Activated T-helper 2 cell treated with anti-CD3 and anti-CD28 coated beads, Interferon-gamma antibody, Interleukin-2, Interleukin-4, amounts not matched to agents 10 μg/mL and 5 μg/mL and 100 μg/mL, durations not matched to agents 14 hours and 24 hours and 36 hours (primary cell): Measurements from ENCODE around the gene SPRR2D. TPM values are rescaled to one million over a fixed set of nuclear protein-coding genes. Genes with fewer than 3 reads are reported as not detected.
"Not testable (repeated sequence)": the region's sequence is repeated elsewhere in the genome, so short reads cannot be mapped to it uniquely, and the experiment has no call there.

ENCODE experiments used
- DNase-seq: peaks from one replicate; pipeline ENCODE4 v3.0.0; 2021; ENCODE audit warnings: low spot score
- H3K27ac Mint-ChIP-seq: one replicate; pipeline ENCODE4 v1.8.0; 2021; ENCODE audit warnings: mixed read lengths
- H3K27me3 Mint-ChIP-seq: one replicate; pipeline ENCODE4 v1.8.0; 2021; ENCODE audit warnings: low read depth, mixed read lengths
- H3K36me3 Mint-ChIP-seq: one replicate; pipeline ENCODE4 v1.8.0; 2021; ENCODE audit warnings: low read depth, mixed read lengths
- H3K4me1 Mint-ChIP-seq: one replicate; pipeline ENCODE4 v1.8.0; 2021; ENCODE audit warnings: low read depth, mixed read lengths
- H3K4me3 Mint-ChIP-seq: one replicate; pipeline ENCODE4 v1.8.0; 2021; ENCODE audit warnings: low read depth, mild to moderate bottlenecking, moderate library complexity, mixed read lengths
- H3K9me3 Mint-ChIP-seq: one replicate; pipeline ENCODE4 v1.8.0; 2021; ENCODE audit warnings: mixed read lengths
- intact Hi-C: fragments of 100-400 bp; cut with micrococcal nuclease; formaldehyde crosslinking; loops from one replicate; pipeline ENCODE4 v1.15.1; 2023
- total RNA-seq: library from RNA; stranded (reverse); gene quantifications from 2 replicates; pipeline ENCODE4 v1.2.3, GENCODE V29; 2022

The SPRR2D gene
- not detected in 2 replicates for total RNA-seq

DNA sequence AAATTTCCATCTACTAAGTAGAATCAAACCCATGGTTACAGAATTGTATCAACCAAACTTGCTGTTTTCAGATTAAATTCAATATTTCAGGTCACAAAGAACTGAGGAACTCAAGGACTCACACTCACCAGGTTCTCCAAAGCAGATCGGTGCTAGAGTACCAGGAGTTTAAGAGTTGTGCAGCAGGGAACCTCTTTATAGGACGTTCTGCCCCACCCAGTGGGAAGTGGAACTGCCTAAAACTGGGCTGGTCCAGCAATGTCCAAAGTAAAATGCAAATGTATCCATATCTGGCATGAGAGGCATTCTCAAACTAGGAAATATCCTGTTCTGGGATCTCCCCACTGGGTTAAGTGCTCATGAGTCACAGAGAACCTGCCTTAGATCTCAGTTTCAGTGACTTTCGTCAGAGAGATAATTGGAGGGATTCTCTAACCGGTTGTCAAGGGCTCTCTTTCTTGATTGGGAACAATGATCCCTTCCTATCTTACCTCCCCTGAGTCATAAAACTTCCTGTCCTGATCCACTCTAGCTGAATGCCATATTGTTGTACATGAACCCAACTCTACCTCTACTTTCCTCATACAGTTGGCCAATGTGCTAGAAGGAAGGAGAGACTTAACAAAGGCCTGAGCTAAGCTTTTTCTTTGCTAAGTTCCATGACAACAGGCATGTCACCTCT lies at the start of gene SPRR2D:
Gene SPRR2D, minus strand, starts transcription at position 171 of the 682 bp plus-strand sequence. CDS start 774 bp downstream, outside the sequence.
- intact Hi-C loops = no loop called here
- H3K9me3 Mint-ChIP-seq = no peaks in the 10 kb centered on the region
- no peak for DNase-seq
- H3K27ac Mint-ChIP-seq = no peak within 1 kb of the TSS
- H3K27me3 Mint-ChIP-seq = peaks cover 9% of the 10 kb centered on the region
- no peak within 1 kb of the TSS for H3K4me3 Mint-ChIP-seq
- H3K4me1 Mint-ChIP-seq = no peaks in the 10 kb centered on the region
- H3K36me3 Mint-ChIP-seq = no peaks in the 10 kb centered on the region

- no peaks in the 10 kb centered on the region for H3K9me3 Mint-ChIP-seq
- H3K27me3 Mint-ChIP-seq = peaks cover 4% of the 10 kb centered on the region
- no peak overlapping the region for H3K4me3 Mint-ChIP-seq
These were observed 46.7 kb upstream of the SPRR2D start for GRCh38 chr1:153087652-153088051.

DNA sequence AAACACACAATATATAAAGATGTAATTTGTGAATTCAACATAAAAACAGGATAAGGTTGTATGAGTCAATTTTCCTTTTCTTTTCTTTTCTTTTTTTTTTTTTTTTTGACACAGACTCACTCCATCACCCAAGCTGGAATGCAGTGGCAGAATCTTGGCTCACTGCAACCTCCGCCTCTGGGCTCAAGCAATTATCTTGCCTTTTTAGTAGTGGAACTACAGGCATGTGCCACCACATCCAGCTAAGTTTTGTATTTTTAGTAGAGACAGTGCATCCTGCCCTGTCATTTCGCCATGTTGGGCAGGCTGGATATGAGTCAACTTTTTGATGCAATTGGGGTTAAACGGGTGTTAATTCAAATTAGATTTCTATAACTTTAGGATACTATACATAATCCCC lies 40.8 kb upstream of the SPRR2D start:
- Mint-ChIP-seq H3K27ac (no peak overlapping the region), H3K4me1 (no peaks in the 10 kb centered on the region), H3K9me3 (peaks cover 6% of the 10 kb centered on the region), H3K36me3 (no peaks in the 10 kb centered on the region), H3K4me3 (no peak overlapping the region), H3K27me3 (peaks cover 7% of the 10 kb centered on the region)
- no peak for DNase-seq
- intact Hi-C loops = no loop called here

More at GRCh38 chr1:153087652-153088051, 46.7 kb upstream of the SPRR2D start:
- no peak for DNase-seq
- H3K4me1 Mint-ChIP-seq = no peaks in the 10 kb centered on the region
- intact Hi-C loops = no loop called here
- no peak overlapping the region for H3K27ac Mint-ChIP-seq
- H3K36me3 Mint-ChIP-seq = no peaks in the 10 kb centered on the region

GRCh38 chr1:153072806-153073726 lies 32.1 kb upstream of the SPRR2D start:
- H3K27me3 Mint-ChIP-seq = peaks cover 4% of the 10 kb centered on the region
- H3K27ac Mint-ChIP-seq = no peak overlapping the region
- intact Hi-C loops = no loop called here

GRCh38 chr1:153071511-153071910 lies 30.6 kb upstream of the SPRR2D start, which contains the start of gene SPRR2B:
TSS of gene SPRR2B (minus strand) at chr1:153071611. CDS start at chr1:153070839, 772 bp downstream.
- Mint-ChIP-seq H3K9me3 (no peaks in the 10 kb centered on the region), H3K27me3 (peaks cover 4% of the 10 kb centered on the region), H3K27ac (no peak within 1 kb of the TSS), H3K36me3 (no peaks in the 10 kb centered on the region), H3K4me3 (no peak within 1 kb of the TSS), H3K4me1 (no peaks in the 10 kb centered on the region)
- DNase-seq = no peak
- intact Hi-C loops = no loop called here

More at GRCh38 chr1:153072806-153073726, 32.1 kb upstream of the SPRR2D start:
- no peaks in the 10 kb centered on the region for H3K4me1 Mint-ChIP-seq
- H3K36me3 Mint-ChIP-seq = no peaks in the 10 kb centered on the region
- H3K4me3 Mint-ChIP-seq = no peak overlapping the region
- no peak for DNase-seq
- no peaks in the 10 kb centered on the region for H3K9me3 Mint-ChIP-seq

DNA sequence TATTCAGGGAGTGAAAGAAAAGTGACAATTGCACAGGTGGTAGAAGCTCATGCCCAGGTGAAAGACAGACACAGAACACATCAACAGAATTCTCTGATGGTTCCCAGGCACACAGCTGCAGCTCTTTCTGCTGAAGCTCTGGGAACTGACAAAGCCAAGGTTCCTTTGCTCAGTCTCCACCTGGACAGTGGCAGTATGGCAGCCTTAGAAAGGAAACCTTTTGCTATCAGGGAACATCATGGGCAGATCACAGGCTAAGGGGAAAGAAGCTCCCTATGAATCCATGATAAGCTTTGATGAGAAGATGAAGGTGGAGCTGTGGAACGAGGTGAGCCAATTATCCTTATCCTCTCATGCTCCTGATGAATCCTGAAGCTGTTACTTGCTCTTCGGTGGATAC lies 29.3 kb upstream of the SPRR2D start:
- DNase-seq = no peak
- Mint-ChIP-seq H3K27ac (no peak overlapping the region), H3K9me3 (no peaks in the 10 kb centered on the region), H3K27me3 (peaks cover 8% of the 10 kb centered on the region), H3K4me1 (no peaks in the 10 kb centered on the region), H3K36me3 (no peaks in the 10 kb centered on the region), H3K4me3 (no peak overlapping the region)
- intact Hi-C loops = no loop called here

GRCh38 chr1:153058826-153059784 lies 18.2 kb upstream of the SPRR2D start:
- H3K27me3 Mint-ChIP-seq = peaks cover 13% of the 10 kb centered on the region
- H3K36me3 Mint-ChIP-seq = no peaks in the 10 kb centered on the region
- no peak for DNase-seq
- H3K9me3 Mint-ChIP-seq = no peaks in the 10 kb centered on the region
- no peak overlapping the region for H3K4me3 Mint-ChIP-seq
- intact Hi-C loops = no loop called here
- no peak overlapping the region for H3K27ac Mint-ChIP-seq
- no peaks in the 10 kb centered on the region for H3K4me1 Mint-ChIP-seq

DNA sequence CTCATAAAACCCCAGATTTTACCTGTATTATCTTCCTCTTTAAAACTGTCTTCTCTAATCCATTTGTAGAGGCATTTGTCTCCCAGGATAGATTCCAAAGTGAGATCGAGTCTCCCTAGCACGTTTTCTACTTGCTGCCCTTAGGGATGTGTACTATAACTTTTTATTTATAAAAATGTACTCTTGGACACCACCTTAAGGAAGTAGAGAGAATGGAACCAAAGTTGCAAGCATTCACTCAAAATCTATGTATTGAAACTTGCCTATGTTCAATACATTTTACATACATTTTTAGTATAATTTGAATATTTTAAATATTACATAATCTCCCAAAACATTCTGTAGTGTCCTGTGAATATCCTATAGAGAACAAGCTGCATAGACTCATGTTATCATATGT lies 17.2 kb upstream of the SPRR2D start:
- H3K27ac Mint-ChIP-seq = no peak overlapping the region
- DNase-seq = no peak
- H3K36me3 Mint-ChIP-seq = no peaks in the 10 kb centered on the region
- no peaks in the 10 kb centered on the region for H3K9me3 Mint-ChIP-seq
- intact Hi-C loops = no loop called here
- peaks cover 14% of the 10 kb centered on the region for H3K27me3 Mint-ChIP-seq
- H3K4me3 Mint-ChIP-seq = no peak overlapping the region
- no peaks in the 10 kb centered on the region for H3K4me1 Mint-ChIP-seq

DNA sequence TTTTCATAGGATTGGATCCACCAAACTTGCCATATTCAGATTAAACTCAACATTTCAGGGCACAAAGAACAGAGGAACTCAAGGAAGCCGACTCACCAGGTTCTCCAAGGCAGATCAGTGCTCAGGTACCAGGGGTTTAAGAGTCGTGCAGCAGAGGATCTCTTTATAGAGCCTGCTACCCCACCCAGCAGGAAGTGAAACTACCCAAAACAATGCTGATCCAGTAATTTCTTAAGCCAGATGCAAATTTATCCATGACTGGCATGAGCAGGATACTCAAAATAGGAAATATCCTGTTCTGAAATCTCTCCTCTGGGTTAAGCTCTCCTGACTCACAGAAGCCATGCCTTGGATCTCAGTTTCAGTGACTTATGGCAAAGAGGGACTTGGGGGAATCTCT lies 16.5 kb upstream of the SPRR2D start, which contains the start of gene SPRR2A:
Gene SPRR2A, minus strand, starts transcription at position 138 of the 400 bp plus-strand sequence. CDS start 777 bp downstream, outside the sequence.
- Mint-ChIP-seq H3K36me3 (no peaks in the 10 kb centered on the region), H3K27ac (no peak within 1 kb of the TSS), H3K4me1 (no peaks in the 10 kb centered on the region), H3K4me3 (no peak within 1 kb of the TSS), H3K9me3 (no peaks in the 10 kb centered on the region), H3K27me3 (peaks cover 18% of the 10 kb centered on the region)
- no peak for DNase-seq
- intact Hi-C loops = no loop called here

DNA sequence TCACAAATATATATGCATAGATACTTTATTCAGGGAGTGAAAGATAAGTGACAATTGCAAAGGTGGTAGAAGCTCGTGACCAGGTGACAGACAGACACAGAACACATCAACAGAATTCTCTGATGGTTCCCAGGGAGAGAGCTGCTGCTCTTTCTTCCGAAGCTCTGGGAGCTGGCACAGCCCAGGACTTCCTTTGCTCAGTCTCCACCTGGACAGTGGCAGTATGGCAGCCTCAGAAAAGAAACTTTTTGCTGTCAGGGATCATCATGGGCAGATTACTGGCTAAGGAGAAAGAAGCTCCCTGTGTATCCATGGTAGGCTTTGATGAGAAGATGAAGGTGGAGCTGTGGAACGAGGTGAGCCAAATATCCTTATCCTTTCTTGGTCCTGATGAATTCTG lies 15.2 kb upstream of the SPRR2D start:
- DNase-seq, H3K36me3 Mint-ChIP-seq, H3K27ac Mint-ChIP-seq, intact Hi-C loops, H3K9me3 Mint-ChIP-seq, H3K4me1 Mint-ChIP-seq, H3K4me3 Mint-ChIP-seq: not testable (repeated sequence)
- H3K27me3 Mint-ChIP-seq = peaks cover 17% of the 10 kb centered on the region

DNA sequence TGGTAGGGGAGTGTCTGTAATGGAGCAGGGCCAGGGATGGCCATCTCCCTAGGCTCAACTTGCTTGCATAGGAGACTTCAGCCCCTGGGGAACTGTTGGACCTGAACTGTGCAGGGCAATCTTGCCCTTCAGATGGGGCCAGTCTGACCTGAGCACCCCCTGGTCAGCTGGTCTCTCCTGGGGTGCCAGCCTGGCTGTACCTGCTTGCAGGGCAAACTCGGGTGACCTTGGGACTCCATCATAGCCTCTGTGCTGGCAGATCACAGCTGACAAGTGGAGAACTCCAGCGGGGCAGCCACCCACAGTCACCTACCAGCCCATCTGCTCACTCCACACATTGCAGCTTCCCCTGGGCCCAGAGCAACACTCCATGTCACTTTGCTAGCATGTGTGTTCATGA lies 8.3 kb upstream of the SPRR2D start:
- intact Hi-C loops = no loop called here
- no peak overlapping the region for H3K27ac Mint-ChIP-seq
- DNase-seq = no peak
- H3K4me3 Mint-ChIP-seq = no peak overlapping the region
- H3K36me3 Mint-ChIP-seq = no peaks in the 10 kb centered on the region
- H3K9me3 Mint-ChIP-seq = no peaks in the 10 kb centered on the region
- H3K4me1 Mint-ChIP-seq = no peaks in the 10 kb centered on the region
- H3K27me3 Mint-ChIP-seq = peaks cover 9% of the 10 kb centered on the region

GRCh38 chr1:153035211-153035610 lies 5.7 kb downstream of the SPRR2D start:
- Mint-ChIP-seq H3K27ac (no peak overlapping the region), H3K27me3 (peaks cover 3% of the 10 kb centered on the region), H3K4me3 (no peak overlapping the region), H3K9me3 (no peaks in the 10 kb centered on the region), H3K4me1 (no peaks in the 10 kb centered on the region), H3K36me3 (no peaks in the 10 kb centered on the region)
- intact Hi-C loops = no loop called here
- DNase-seq = no peak
